Measurements from ENCODE around the gene PLCL1. TPM values are rescaled to one million over a fixed set of nuclear protein-coding genes. Genes with fewer than 3 reads are reported as not detected.
"Not testable (repeated sequence)": the region's sequence is repeated elsewhere in the genome, so short reads cannot be mapped to it uniquely, and the experiment has no call there.

The PLCL1 gene
- total and polyA plus RNA-seq, 5 donors: 19.5 to 70.1 (median 45.0) TPM

DNA sequence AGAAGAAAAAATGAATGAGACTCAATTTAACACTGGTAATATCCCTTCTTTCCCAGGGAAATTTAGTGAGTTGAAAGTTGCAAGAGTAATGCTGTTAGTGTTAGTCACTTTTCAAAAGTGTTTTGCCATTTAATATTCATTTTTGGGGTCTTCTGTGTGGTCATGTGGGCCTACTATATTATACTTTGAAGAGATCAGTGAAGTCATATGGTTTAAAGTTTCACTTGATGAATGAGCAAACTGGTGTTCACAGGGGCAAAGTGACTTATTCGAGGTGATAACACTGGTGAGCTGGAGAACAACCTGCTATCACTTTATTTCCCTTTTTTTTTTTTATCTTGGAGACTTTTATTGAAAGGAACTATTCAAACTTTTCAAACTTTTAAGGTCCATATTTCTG lies 196.0 kb downstream of the PLCL1 start:
- intact Hi-C loops (cut with DNase I): no loop called here
- Histone ChIP-seq H3K27me3 (ENCODE audit: control insufficient read depth, insufficient read depth) (no peaks in the 10 kb centered on the region), H3K4me1 (ENCODE audit: control insufficient read depth, insufficient read depth, low read length) (peaks cover 12% of the 10 kb centered on the region), H3K27ac (ENCODE audit: low read length) (no peak overlapping the region), H3K4me3 (ENCODE audit: low read length) (no peak overlapping the region), H3K9me3 (ENCODE audit: control insufficient read depth, low read length) (no peaks in the 10 kb centered on the region)
- WGBS: 87% methylated on average over 1 of the region's 1 CpG
- no peak for DNase-seq
- ATAC-seq: no peak

GRCh38 chr2:198004173-198004572 lies 199.8 kb downstream of the PLCL1 start:
- ATAC-seq (no peak), DNase-seq (no peak)
- 19% methylated on average over 1 of the region's 1 CpG for WGBS
- Histone ChIP-seq H3K9me3 (ENCODE audit: control insufficient read depth, low read length) (no peaks in the 10 kb centered on the region), H3K27me3 (ENCODE audit: control insufficient read depth, insufficient read depth) (no peaks in the 10 kb centered on the region), H3K4me1 (ENCODE audit: control insufficient read depth, insufficient read depth, low read length) (peaks cover 4% of the 10 kb centered on the region), H3K4me3 (ENCODE audit: low read length) (no peak overlapping the region), H3K27ac (ENCODE audit: low read length) (no peak overlapping the region)
- intact Hi-C loops (cut with DNase I): no loop called here

DNA sequence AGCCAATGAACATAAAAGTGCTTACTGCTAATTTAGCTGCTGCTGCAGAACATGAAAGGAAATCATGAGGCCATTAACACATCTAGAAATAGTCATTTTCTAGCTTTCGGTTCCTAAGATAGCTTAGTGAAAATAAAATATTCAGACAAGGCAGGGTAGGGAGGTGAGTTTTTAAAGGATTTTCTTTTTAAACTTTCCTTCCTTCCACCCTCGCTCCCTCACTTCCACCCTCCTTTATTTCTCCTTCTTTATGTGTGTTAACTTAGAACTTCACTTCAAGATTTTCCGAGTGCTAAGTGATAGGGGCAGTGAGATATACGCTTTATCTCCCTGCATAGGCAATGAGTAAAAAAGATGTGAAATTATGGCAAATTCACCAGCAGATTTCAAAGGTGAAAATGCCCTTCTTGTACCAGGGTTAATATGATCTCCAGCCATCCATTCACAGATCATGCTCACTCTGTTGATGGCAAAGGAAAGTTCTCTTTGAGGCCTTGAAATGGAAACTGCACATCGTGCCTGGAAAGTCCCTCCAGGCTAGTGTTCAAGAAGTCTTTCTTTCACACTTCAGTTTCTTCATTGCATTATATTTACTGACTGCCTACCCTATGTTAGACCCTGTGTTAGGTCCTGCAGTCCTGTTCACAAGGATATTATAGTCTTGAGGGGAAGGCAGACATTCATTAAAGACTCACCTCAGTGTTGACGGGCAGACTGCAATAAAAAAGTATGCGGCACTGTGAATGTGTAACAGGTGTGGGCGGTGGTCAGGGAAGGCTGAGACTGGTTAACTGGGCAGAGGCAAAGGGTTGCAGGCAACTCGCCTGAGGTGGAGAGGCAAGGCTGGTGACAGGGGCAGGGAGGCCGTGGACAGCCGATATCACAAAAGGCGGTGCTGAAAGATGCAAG lies 200.8 kb downstream of the PLCL1 start:
- Histone ChIP-seq H3K9me3 (ENCODE audit: control insufficient read depth, low read length) (no peaks in the 10 kb centered on the region), H3K4me3 (ENCODE audit: low read length) (no peak overlapping the region), H3K27ac (ENCODE audit: low read length) (no peak overlapping the region), H3K4me1 (ENCODE audit: control insufficient read depth, insufficient read depth, low read length) (peaks cover 4% of the 10 kb centered on the region), H3K27me3 (ENCODE audit: control insufficient read depth, insufficient read depth) (no peaks in the 10 kb centered on the region)
- WGBS: 75% methylated on average over 12 of the region's 12 CpGs
- peak in 1 of 2 donors; percentile 41 for ATAC-seq
- DNase-seq: peak in 1 of 3 donors; percentile 30
- intact Hi-C loops (cut with DNase I): no loop called here

DNA sequence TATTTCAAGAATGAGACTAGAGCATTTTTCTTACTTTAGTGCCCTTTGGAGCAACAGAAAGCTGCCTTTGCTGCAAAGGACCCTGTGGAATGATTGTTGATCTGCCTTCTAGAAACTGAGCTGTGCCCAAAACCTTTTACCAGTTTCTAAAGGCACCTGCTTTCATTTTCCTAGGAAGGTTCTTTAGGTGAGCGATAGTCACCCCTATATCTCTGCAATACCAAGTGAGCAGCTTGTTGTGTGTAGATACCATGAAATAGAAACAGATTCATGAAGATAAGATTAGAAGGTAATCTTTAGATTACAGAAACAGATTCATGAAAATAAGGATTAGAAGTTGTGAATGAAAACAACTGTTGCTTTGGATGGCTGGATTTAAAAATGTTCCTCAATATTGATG lies 202.3 kb downstream of the PLCL1 start:
- peaks cover 4% of the 10 kb centered on the region for H3K4me1 ChIP-seq (ENCODE audit: control insufficient read depth, insufficient read depth, low read length)
- ATAC-seq (no peak), DNase-seq (no peak)
- H3K9me3 ChIP-seq (ENCODE audit: control insufficient read depth, low read length): no peaks in the 10 kb centered on the region
- no peak overlapping the region for H3K4me3 ChIP-seq (ENCODE audit: low read length)
- 89% methylated on average over 1 of the region's 1 CpG for WGBS
- H3K27me3 ChIP-seq (ENCODE audit: control insufficient read depth, insufficient read depth): no peaks in the 10 kb centered on the region
- intact Hi-C loops (cut with DNase I): no loop called here
- no peak overlapping the region for H3K27ac ChIP-seq (ENCODE audit: low read length)

- WGBS: 91% methylated on average over 3 of the region's 3 CpGs
- no peaks in the 10 kb centered on the region for H3K9me3 ChIP-seq (ENCODE audit: control insufficient read depth, low read length)
- H3K27me3 ChIP-seq (ENCODE audit: control insufficient read depth, insufficient read depth): no peaks in the 10 kb centered on the region
- ATAC-seq (no peak), DNase-seq (no peak)
- peaks cover 4% of the 10 kb centered on the region for H3K4me1 ChIP-seq (ENCODE audit: control insufficient read depth, insufficient read depth, low read length)
- H3K4me3 ChIP-seq (ENCODE audit: low read length): no peak overlapping the region
- intact Hi-C loops (cut with DNase I): no loop called here
- no peak overlapping the region for H3K27ac ChIP-seq (ENCODE audit: low read length)
Measured at GRCh38 chr2:198008230-198008629, 203.8 kb downstream of the PLCL1 start.

GRCh38 chr2:198012025-198012424 lies 207.6 kb downstream of the PLCL1 start:
- intact Hi-C loops (cut with DNase I): no loop called here
- H3K4me1 ChIP-seq (ENCODE audit: control insufficient read depth, insufficient read depth, low read length): no peaks in the 10 kb centered on the region
- no peak for ATAC-seq

DNA sequence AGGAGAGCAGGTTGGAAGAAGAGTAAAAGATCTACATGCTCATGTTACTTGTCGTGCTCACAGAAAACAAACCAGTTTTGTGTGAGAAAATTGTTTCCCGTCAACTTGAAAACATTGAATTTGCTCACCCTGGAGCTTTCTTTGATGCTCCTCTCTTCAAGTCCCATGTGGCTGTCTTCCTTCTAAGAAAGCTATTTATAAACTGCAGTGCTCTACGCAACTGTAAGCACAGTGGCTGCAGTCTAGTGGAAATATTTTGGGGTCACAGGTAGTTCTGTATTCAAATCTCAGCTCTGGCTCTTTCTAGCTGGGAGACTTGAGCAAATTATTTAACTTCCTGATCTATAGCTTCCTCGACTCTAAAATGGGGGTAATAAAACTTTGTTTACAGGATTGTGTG lies 211.8 kb downstream of the PLCL1 start:
- intact Hi-C loops (cut with DNase I): no loop called here
- no peaks in the 10 kb centered on the region for H3K9me3 ChIP-seq (ENCODE audit: control insufficient read depth, low read length)
- 66% methylated on average over 4 of the region's 4 CpGs for WGBS
- no peaks in the 10 kb centered on the region for H3K4me1 ChIP-seq (ENCODE audit: control insufficient read depth, insufficient read depth, low read length)
- DNase-seq: no peak
- no peak overlapping the region for H3K4me3 ChIP-seq (ENCODE audit: low read length)
- H3K27ac ChIP-seq (ENCODE audit: low read length): no peak overlapping the region
- H3K27me3 ChIP-seq (ENCODE audit: control insufficient read depth, insufficient read depth): no peaks in the 10 kb centered on the region
- no peak for ATAC-seq

More at GRCh38 chr2:198012025-198012424, 207.6 kb downstream of the PLCL1 start:
- H3K27me3 ChIP-seq (ENCODE audit: control insufficient read depth, insufficient read depth): no peaks in the 10 kb centered on the region
- no peaks in the 10 kb centered on the region for H3K9me3 ChIP-seq (ENCODE audit: control insufficient read depth, low read length)
- no peak for DNase-seq
- no peak overlapping the region for H3K27ac ChIP-seq (ENCODE audit: low read length)
- no peak overlapping the region for H3K4me3 ChIP-seq (ENCODE audit: low read length)

DNA sequence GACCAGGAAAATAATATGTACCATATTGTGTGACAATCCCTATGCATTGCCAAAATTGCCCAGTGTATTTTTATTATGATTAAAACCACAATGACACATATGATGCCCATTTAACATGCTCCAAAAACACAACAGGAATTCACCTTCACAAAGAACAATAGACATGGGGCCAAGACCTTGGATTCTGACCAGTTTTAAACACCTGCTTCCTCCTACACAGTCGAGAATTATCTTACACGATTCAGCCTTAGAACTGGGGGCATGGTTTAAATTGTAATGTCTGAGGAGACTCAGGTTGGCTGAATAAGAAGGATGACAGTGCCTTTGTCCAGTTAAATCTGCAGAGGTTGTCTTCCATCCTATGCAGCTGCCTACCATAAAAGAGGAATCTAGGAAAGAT lies 212.7 kb downstream of the PLCL1 start:
- no peak for ATAC-seq
- Histone ChIP-seq H3K4me1 (ENCODE audit: control insufficient read depth, insufficient read depth, low read length) (no peaks in the 10 kb centered on the region), H3K9me3 (ENCODE audit: control insufficient read depth, low read length) (no peaks in the 10 kb centered on the region), H3K4me3 (ENCODE audit: low read length) (no peak overlapping the region), H3K27me3 (ENCODE audit: control insufficient read depth, insufficient read depth) (no peaks in the 10 kb centered on the region), H3K27ac (ENCODE audit: low read length) (no peak overlapping the region)
- DNase-seq: no peak
- intact Hi-C loops (cut with DNase I): no loop called here
- WGBS: 53% methylated on average over 2 of the region's 2 CpGs

- Histone ChIP-seq H3K27me3 (ENCODE audit: control insufficient read depth, insufficient read depth) (no peaks in the 10 kb centered on the region), H3K4me3 (ENCODE audit: low read length) (no peak overlapping the region), H3K4me1 (ENCODE audit: control insufficient read depth, insufficient read depth, low read length) (no peaks in the 10 kb centered on the region), H3K27ac (ENCODE audit: low read length) (no peak overlapping the region), H3K9me3 (ENCODE audit: control insufficient read depth, low read length) (no peaks in the 10 kb centered on the region)
- intact Hi-C loops (cut with DNase I): no loop called here
- DNase-seq (no peak), ATAC-seq (no peak)
- 68% methylated on average over 1 of the region's 1 CpG for WGBS
Measured at GRCh38 chr2:198028955-198029354, 224.6 kb downstream of the PLCL1 start.

- 65% methylated on average over 5 of the region's 5 CpGs for WGBS
- H3K9me3 ChIP-seq (ENCODE audit: control insufficient read depth, low read length); H3K27me3 ChIP-seq (ENCODE audit: control insufficient read depth, insufficient read depth); H3K27ac ChIP-seq (ENCODE audit: low read length); intact Hi-C loops (cut with DNase I); H3K4me1 ChIP-seq (ENCODE audit: control insufficient read depth, insufficient read depth, low read length); ATAC-seq; H3K4me3 ChIP-seq (ENCODE audit: low read length); DNase-seq: not testable (repeated sequence)
Measured at GRCh38 chr2:198029576-198029975, 225.2 kb downstream of the PLCL1 start.

DNA sequence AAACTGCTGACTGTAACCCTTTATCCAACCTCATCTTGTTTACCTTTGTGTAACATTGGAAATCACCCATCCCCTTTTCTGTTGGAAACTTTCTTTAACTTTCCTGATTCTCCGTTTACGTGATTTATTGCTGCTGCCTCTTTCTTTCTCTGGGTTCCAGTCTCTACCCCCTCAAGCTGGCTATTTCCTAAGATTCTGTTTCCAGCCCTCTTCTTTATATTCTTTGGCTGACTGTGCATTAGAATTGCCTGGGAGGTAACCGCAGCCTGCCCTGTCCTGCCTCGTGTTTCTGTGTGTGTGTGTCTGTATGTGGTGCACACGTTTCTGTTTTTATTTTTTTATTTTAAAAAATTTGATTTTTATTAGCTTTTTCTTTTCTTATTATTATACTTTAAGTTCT lies 229.2 kb downstream of the PLCL1 start:
- H3K4me3 ChIP-seq (ENCODE audit: low read length): no peak overlapping the region
- H3K27ac ChIP-seq (ENCODE audit: low read length): no peak overlapping the region
- DNase-seq: no peak
- H3K4me1 ChIP-seq (ENCODE audit: control insufficient read depth, insufficient read depth, low read length): peaks cover 1% of the 10 kb centered on the region
- 93% methylated on average over 5 of the region's 5 CpGs for WGBS
- ATAC-seq: no peak
- no peaks in the 10 kb centered on the region for H3K9me3 ChIP-seq (ENCODE audit: control insufficient read depth, low read length)
- intact Hi-C loops (cut with DNase I): no loop called here
- no peaks in the 10 kb centered on the region for H3K27me3 ChIP-seq (ENCODE audit: control insufficient read depth, insufficient read depth)

All from right cardiac atrium (tissue), 5 donors.